Astrocyte (in vitro differentiated cells and primary cell): ENCODE measurements around the gene HOOK1.

Experiments used
- EZH2 ChIP-seq: IDR thresholded peaks from 2 replicates; pipeline ENCODE4 v1.6.1; 2012; ENCODE audit warnings: mild to moderate bottlenecking, low read length, inconsistent platforms; ENCODE audit not compliant: insufficient read depth
- TF ChIP-seq, protein P1 (sequence below): IDR thresholded peaks from 2 replicates; pipeline ENCODE4 v1.5.1; 2011; ENCODE audit warnings: low read depth, mild to moderate bottlenecking, inconsistent platforms, low read length, moderate library complexity; ENCODE audit not compliant: insufficient read depth

DNA sequence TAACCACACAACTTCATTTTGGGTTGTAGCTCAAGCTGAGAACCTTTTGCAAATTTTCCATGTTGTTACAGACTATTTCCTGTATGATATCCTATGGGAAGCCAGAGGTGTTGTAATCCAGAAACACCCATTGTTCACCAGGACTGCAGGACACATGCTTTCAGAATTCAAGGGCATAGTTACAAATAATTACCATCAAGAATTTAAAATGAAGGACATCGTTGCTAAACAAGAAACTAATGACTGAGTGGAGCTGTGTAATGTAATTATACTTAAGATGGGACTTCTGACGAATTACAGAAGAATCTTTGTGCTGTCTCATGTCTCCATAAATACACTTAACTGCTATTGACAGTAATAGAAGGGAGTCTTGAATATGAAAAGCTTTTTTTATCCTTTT, 47.6 kb upstream of the HOOK1 start:
- TF ChIP-seq, protein P1, sequence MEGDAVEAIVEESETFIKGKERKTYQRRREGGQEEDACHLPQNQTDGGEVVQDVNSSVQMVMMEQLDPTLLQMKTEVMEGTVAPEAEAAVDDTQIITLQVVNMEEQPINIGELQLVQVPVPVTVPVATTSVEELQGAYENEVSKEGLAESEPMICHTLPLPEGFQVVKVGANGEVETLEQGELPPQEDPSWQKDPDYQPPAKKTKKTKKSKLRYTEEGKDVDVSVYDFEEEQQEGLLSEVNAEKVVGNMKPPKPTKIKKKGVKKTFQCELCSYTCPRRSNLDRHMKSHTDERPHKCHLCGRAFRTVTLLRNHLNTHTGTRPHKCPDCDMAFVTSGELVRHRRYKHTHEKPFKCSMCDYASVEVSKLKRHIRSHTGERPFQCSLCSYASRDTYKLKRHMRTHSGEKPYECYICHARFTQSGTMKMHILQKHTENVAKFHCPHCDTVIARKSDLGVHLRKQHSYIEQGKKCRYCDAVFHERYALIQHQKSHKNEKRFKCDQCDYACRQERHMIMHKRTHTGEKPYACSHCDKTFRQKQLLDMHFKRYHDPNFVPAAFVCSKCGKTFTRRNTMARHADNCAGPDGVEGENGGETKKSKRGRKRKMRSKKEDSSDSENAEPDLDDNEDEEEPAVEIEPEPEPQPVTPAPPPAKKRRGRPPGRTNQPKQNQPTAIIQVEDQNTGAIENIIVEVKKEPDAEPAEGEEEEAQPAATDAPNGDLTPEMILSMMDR, result no peak
- TF ChIP-seq EZH2, result no peak
